Mammary epithelial cell (primary cell): ENCODE results near the gene SLC30A1.

ENCODE experiments used
- CTCF ChIP-seq, 2 donors: IDR thresholded peaks in 1 of 2; conservative IDR thresholded peaks in 1 of 2; 2 replicates each; pipeline ENCODE4 v1.5.1; 2011 to 2012; ENCODE audit warnings: inconsistent platforms in 2 of 2, low read length in 2 of 2, mild to moderate bottlenecking in 2 of 2, control low read depth in 1 of 2, low read depth in 1 of 2; ENCODE audit not compliant: insufficient read depth in 1 of 2; ENCODE audit errors: extremely low read depth in 1 of 2
- EZH2 ChIP-seq: IDR thresholded peaks from 2 replicates; pipeline ENCODE4 v1.6.1; 2012; ENCODE audit warnings: low read length, inconsistent platforms, borderline replicate concordance

- no peak for TF ChIP-seq CTCF (conservative IDR thresholded peaks at IDR 0.05 in 1 of 2, IDR thresholded peaks at IDR 0.05 in 1 of 2; ENCODE audit: extremely low read depth in 1 of 2, insufficient read depth in 1 of 2, low read depth in 1 of 2, low read length in 2 of 2)
- no peak for TF ChIP-seq EZH2
Observed at GRCh38 chr1:211605034-211605433, 26.1 kb upstream of the SLC30A1 start.
